Neural progenitor cell (in vitro differentiated cells): Measurements from ENCODE around the gene TSPOAP1. TPM values are rescaled to one million over a fixed set of nuclear protein-coding genes. Genes with fewer than 3 reads are reported as not detected.

Experiments
- DNase-seq: peaks from one replicate; pipeline ENCODE4 v3.0.0-alpha.2; 2016; ENCODE audit warnings: low spot score
- H2AFZ ChIP-seq: fragments of 200-600 bp; sonication (generic); replicated peaks from 2 replicates; pipeline ENCODE4 v1.6.1; 2016; ENCODE audit warnings: antibody characterized with exemption
- H3F3A ChIP-seq: fragments of 200-600 bp; sonication (generic); 2 replicates; pipeline ENCODE4 v1.6.1; 2016; ENCODE audit warnings: antibody characterized with exemption, low read depth
- H3K27ac ChIP-seq: fragments of 200-600 bp; sonication (generic); 2 replicates; pipeline ENCODE4 v1.5.1; 2016; ENCODE audit warnings: mild to moderate bottlenecking
- H3K27me3 ChIP-seq: fragments of 200-600 bp; sonication (generic); 2 replicates; pipeline ENCODE4 v1.6.1; 2016; ENCODE audit warnings: mild to moderate bottlenecking, moderate library complexity
- H3K36me3 ChIP-seq: fragments of 200-600 bp; sonication (generic); 2 replicates; pipeline ENCODE4 v1.5.1; 2016
- H3K4me1 ChIP-seq: fragments of 200-600 bp; sonication (generic); 2 replicates; pipeline ENCODE4 v1.6.1; 2016; ENCODE audit warnings: mixed run types
- H3K4me2 ChIP-seq: fragments of 200-600 bp; sonication (generic); 2 replicates; pipeline ENCODE4 v1.6.1; 2016
- H3K4me3 ChIP-seq: fragments of 200-600 bp; sonication (generic); 2 replicates; pipeline ENCODE4 v1.5.1; 2016
- H3K79me2 ChIP-seq: fragments of 200-600 bp; sonication (generic); 2 replicates; pipeline ENCODE4 v1.6.1; 2016; ENCODE audit warnings: low read depth
- H3K9ac ChIP-seq: fragments of 200-600 bp; sonication (generic); 2 replicates; pipeline ENCODE4 v1.6.1; 2016
- H3K9me3 ChIP-seq: fragments of 200-600 bp; sonication (generic); 2 replicates; pipeline ENCODE4 v1.5.1; 2016; ENCODE audit warnings: low read depth
- H4K20me1 ChIP-seq: fragments of 200-600 bp; sonication (generic); 2 replicates; pipeline ENCODE4 v1.6.1; 2016; ENCODE audit warnings: low read depth
- H3K27ac Mint-ChIP-seq: 3 replicates; pipeline ENCODE4 v1.8.0; 2021; ENCODE audit warnings: mixed read lengths
- H3K27me3 Mint-ChIP-seq: 2 replicates; pipeline ENCODE4 v1.8.0; 2022; ENCODE audit warnings: low read depth, mild to moderate bottlenecking, inconsistent platforms, moderate library complexity, mixed read lengths; ENCODE audit not compliant: insufficient read depth
- H3K36me3 Mint-ChIP-seq: 3 replicates; pipeline ENCODE4 v1.8.0; 2021; ENCODE audit warnings: mixed read lengths
- H3K4me1 Mint-ChIP-seq: 3 replicates; pipeline ENCODE4 v1.8.0; 2021; ENCODE audit warnings: mixed read lengths
- H3K4me3 Mint-ChIP-seq: 3 replicates; pipeline ENCODE4 v1.8.0; 2021; ENCODE audit warnings: mild to moderate bottlenecking, moderate library complexity, mixed read lengths
- H3K9me3 Mint-ChIP-seq: 3 replicates; pipeline ENCODE4 v1.8.0; 2020; ENCODE audit warnings: mixed read lengths
- EZH2 ChIP-seq: fragments of 200-600 bp; sonication (generic); IDR thresholded peaks from 2 replicates; pipeline ENCODE4 v1.6.1; 2017; ENCODE audit warnings: antibody characterized with exemption, mild to moderate bottlenecking, moderate library complexity
- EZH2phosphoT487 ChIP-seq: fragments of 200-600 bp; sonication (generic); IDR thresholded peaks from 2 replicates; pipeline ENCODE4 v1.6.1; 2017; ENCODE audit warnings: antibody characterized with exemption
- total RNA-seq: library from RNA; depleted of rRNA; stranded (reverse); fragments of >200 nt; gene quantifications from 2 replicates; pipeline ENCODE4 v1.2.3, GENCODE V29; 2015; ENCODE audit warnings: low replicate concordance
- TF ChIP-seq, protein P1 (sequence below): fragments of 200-600 bp; sonication (generic); IDR thresholded peaks from 2 replicates; pipeline ENCODE4 v1.5.1; 2017; ENCODE audit warnings: antibody characterized with exemption, mild to moderate bottlenecking

The TSPOAP1 gene
- total RNA-seq, 1 donor from 2014 or later: 13.8 TPM

DNA sequence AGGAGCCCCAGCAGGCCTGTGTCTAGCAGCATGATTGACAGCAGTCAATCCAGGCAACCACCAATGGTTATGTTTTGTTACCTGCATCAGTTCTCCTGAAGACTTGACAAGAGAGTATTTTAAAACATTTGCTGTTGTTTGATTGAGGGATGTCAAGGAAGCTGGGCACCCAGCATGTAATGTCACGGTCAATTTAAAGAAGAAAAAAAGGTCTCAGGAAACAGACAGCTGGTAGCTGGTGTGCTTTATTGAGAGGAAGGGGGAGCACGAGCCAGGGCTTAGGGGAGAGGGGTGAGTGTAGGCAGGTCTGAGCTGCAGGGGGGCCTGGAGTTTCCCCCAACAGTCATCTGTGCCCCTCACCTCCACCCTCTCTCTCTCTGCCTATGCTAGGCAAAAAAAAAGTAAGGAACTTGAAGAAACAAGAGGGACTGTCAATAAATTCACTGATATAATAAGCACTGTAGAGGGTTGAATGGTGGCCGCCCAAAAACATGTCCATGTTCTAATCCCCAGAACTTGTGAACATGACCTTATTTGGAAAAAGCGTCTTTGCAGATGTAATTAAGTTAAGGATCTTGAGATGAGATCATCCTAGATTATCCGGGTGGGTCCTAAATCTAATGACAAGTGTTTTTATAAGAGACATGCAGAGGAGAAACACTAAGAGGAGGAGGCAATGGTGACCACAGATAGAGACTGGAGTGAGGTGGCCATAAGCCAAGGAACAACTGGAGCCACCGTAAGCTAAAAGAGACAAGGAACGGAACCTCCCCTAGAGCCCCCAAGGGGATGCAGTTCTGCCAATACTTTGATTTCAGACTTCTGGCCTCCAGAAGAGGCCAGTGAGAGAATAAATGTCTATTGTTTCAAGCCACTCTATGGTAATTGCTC, 14.5 kb downstream of the TSPOAP1 start:
- Histone ChIP-seq H3K36me3 (no peaks in the 10 kb centered on the region), H3K9me3 (no peaks in the 10 kb centered on the region), H3K27ac (no peak overlapping the region), H3F3A (no peaks in the 10 kb centered on the region), H3K4me2 (no peak overlapping the region), H3K4me1 (no peaks in the 10 kb centered on the region), H3K9ac (no peak overlapping the region), H4K20me1 (no peaks in the 10 kb centered on the region), H3K4me3 (no peak overlapping the region), H3K79me2 (no peaks in the 10 kb centered on the region), H3K27me3 (no peaks in the 10 kb centered on the region), H2AFZ (no peak overlapping the region)
- Mint-ChIP-seq H3K4me3 (peak overlapping the region; percentile 68), H3K27me3 (peaks cover 20% of the 10 kb centered on the region), H3K36me3 (peaks cover 5% of the 10 kb centered on the region), H3K4me1 (peaks cover 33% of the 10 kb centered on the region), H3K27ac (peak overlapping the region; percentile 69), H3K9me3 (no peaks in the 10 kb centered on the region)
- DNase-seq: no peak
- TF ChIP-seq EZH2 (no peak), EZH2phosphoT487 (no peak)
- TF ChIP-seq, protein P1, sequence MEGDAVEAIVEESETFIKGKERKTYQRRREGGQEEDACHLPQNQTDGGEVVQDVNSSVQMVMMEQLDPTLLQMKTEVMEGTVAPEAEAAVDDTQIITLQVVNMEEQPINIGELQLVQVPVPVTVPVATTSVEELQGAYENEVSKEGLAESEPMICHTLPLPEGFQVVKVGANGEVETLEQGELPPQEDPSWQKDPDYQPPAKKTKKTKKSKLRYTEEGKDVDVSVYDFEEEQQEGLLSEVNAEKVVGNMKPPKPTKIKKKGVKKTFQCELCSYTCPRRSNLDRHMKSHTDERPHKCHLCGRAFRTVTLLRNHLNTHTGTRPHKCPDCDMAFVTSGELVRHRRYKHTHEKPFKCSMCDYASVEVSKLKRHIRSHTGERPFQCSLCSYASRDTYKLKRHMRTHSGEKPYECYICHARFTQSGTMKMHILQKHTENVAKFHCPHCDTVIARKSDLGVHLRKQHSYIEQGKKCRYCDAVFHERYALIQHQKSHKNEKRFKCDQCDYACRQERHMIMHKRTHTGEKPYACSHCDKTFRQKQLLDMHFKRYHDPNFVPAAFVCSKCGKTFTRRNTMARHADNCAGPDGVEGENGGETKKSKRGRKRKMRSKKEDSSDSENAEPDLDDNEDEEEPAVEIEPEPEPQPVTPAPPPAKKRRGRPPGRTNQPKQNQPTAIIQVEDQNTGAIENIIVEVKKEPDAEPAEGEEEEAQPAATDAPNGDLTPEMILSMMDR: no peak

DNA sequence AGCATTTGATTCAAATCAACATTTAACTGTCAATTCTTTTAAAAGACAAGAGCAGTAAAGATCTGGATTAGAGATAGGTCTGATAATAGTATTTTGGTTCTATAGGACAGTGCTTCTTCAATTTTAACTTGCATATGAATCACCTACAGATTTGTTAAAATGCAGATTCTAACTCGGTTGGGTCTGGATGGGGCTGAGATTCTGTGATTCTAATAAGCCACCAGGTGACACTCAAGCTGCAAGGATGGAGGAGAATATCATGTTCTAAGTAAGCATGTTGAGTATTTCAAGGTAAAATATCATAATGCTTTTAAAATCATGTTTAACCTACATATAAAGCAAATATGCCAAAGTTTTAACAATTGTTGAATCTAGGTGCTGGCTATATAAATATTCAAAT, 15.8 kb downstream of the TSPOAP1 start:
- peak overlapping the region; percentile 63 for H3K4me3 Mint-ChIP-seq
- H3K27me3 Mint-ChIP-seq: peaks cover 21% of the 10 kb centered on the region
- H4K20me1 ChIP-seq: no peaks in the 10 kb centered on the region
- TF ChIP-seq EZH2 (no peak), EZH2phosphoT487 (no peak)
- TF ChIP-seq, protein P1: no peak
- H2AFZ ChIP-seq: no peak overlapping the region
- no peak overlapping the region for H3K9ac ChIP-seq
- no peak overlapping the region for H3K27ac ChIP-seq
- peak overlapping the region; percentile 36 for H3K27ac Mint-ChIP-seq
- peaks cover 5% of the 10 kb centered on the region for H3K36me3 Mint-ChIP-seq
- H3K4me1 ChIP-seq: no peaks in the 10 kb centered on the region
- no peaks in the 10 kb centered on the region for H3K9me3 Mint-ChIP-seq
- no peaks in the 10 kb centered on the region for H3K9me3 ChIP-seq
- peaks cover 34% of the 10 kb centered on the region for H3K4me1 Mint-ChIP-seq
- no peaks in the 10 kb centered on the region for H3K79me2 ChIP-seq
- no peak overlapping the region for H3K4me3 ChIP-seq
- no peaks in the 10 kb centered on the region for H3K27me3 ChIP-seq
- H3F3A ChIP-seq: no peaks in the 10 kb centered on the region
- no peaks in the 10 kb centered on the region for H3K36me3 ChIP-seq
- no peak for DNase-seq
- H3K4me2 ChIP-seq: no peak overlapping the region

DNA sequence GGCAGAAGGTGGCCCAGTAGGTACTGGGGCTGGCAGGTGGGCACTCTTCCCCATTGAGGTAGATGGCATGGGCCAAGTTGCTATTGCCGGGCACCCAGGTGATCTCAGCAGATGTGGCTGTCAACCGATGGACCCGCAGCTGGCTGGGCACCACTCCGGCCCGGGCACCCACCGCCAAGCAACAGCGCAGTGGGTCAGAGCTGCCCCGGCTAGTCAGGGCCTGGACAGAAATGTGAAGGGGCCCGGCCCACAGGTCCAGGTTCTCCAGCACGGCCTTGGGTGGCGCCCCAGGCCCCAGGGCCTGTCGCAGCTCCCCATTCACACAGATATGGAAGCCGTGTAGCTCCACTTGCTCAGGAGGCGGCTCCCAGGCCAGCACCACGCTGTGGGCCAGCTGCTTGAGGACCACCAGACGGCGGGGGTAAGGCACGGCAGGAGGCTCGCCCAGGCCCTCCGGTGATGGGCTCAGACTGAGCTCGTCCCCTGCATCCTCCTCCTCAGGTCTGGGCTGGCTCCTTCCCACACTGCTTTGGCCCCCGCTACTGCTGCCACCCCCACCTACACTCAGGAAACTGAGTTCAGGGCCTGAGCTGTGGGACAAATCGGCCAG, 16.5 kb downstream of the TSPOAP1 start:
- no peak for DNase-seq
- peak overlapping the region; percentile 36 for H3K27ac Mint-ChIP-seq
- peak overlapping the region; percentile 63 for H3K4me3 Mint-ChIP-seq

More for the DNA sequence above, 16.5 kb downstream of the TSPOAP1 start:
- Histone ChIP-seq H4K20me1 (no peaks in the 10 kb centered on the region), H2AFZ (no peak overlapping the region), H3K36me3 (no peaks in the 10 kb centered on the region), H3K4me3 (no peak overlapping the region), H3K79me2 (no peaks in the 10 kb centered on the region), H3F3A (no peaks in the 10 kb centered on the region), H3K4me2 (no peak overlapping the region), H3K27me3 (no peaks in the 10 kb centered on the region), H3K4me1 (no peaks in the 10 kb centered on the region), H3K27ac (no peak overlapping the region), H3K9me3 (no peaks in the 10 kb centered on the region), H3K9ac (no peak overlapping the region)
- H3K27me3 Mint-ChIP-seq: peaks cover 23% of the 10 kb centered on the region
- H3K36me3 Mint-ChIP-seq: peaks cover 5% of the 10 kb centered on the region
- H3K9me3 Mint-ChIP-seq: no peaks in the 10 kb centered on the region
- TF ChIP-seq, protein P1: no peak
- TF ChIP-seq EZH2 (no peak), EZH2phosphoT487 (no peak)
- peaks cover 38% of the 10 kb centered on the region for H3K4me1 Mint-ChIP-seq
